Ovary (tissue), 9 donors: ENCODE data around the gene SOCS3. TPM values are rescaled to one million over a fixed set of nuclear protein-coding genes. Genes with fewer than 3 reads are reported as not detected.
"Not testable (repeated sequence)": the region's sequence is repeated elsewhere in the genome, so short reads cannot be mapped to it uniquely, and the experiment has no call there.

Experiments used
- DNase-seq, 5 donors: peaks; one replicate each; pipeline ENCODE4 v3.0.0-alpha.2; 2019 to 2020
- H3K27ac ChIP-seq, 2 donors: fragments of 200-600 bp; one replicate each; pipeline versions ENCODE4 v1.5.1 to v1.8.0; 2019 to 2022
- H3K27me3 ChIP-seq: fragments of 200-600 bp; one replicate; pipeline ENCODE4 v1.8.0; 2022
- H3K36me3 ChIP-seq: fragments of 200-600 bp; sonication (generic); one replicate; pipeline ENCODE4 v1.5.1; 2019
- H3K4me1 ChIP-seq: one replicate; pipeline ENCODE4 v1.8.1; 2013; ENCODE audit warnings: mild to moderate bottlenecking, moderate library complexity; ENCODE audit not compliant: insufficient read depth
- H3K4me3 ChIP-seq: fragments of 200-600 bp; sonication (generic); one replicate; pipeline ENCODE4 v1.5.1; 2017
- H3K9me3 ChIP-seq, 2 donors: fragments of 200-600 bp in 1 of 2; sonication (generic) in 1 of 2; one replicate each; pipeline versions ENCODE4 v1.5.1 to v1.8.1; 2013 to 2019; ENCODE audit warnings: mild to moderate bottlenecking in 1 of 2, moderate library complexity in 1 of 2
- EP300 ChIP-seq: sonication (generic); formaldehyde crosslinking; IDR thresholded peaks from one replicate; pipeline ENCODE4 v1.6.1; 2017; ENCODE audit warnings: antibody characterized with exemption
- POLR2A ChIP-seq: fragments of 450-650 bp; IDR thresholded peaks from one replicate; pipeline ENCODE4 v1.6.1; 2017; ENCODE audit warnings: antibody characterized with exemption, mild to moderate bottlenecking, moderate library complexity
- WGBS, 3 donors: extraction: QIAGEN DNeasy Blood & Tissue Kit in 1 of 3; methylation state at CpG; one replicate each; pipeline versions ENCODE4 v1.1.5 to v1.1.7; 2013 to 2017; 5-methylcytosine and 5-hydroxymethylcytosine counted together
- intact Hi-C, 4 donors: fragments of 100-400 bp; cut with DNase I; formaldehyde crosslinking; loops; one replicate each; pipeline versions ENCODE4 v1.11.0 to v1.15.1; 2022 to 2023
- polyA plus RNA-seq, 2 donors: library from polyadenylated mRNA; stranded (reverse); fragments of 200-250 nt in 1 of 2; fragments of 350-450 nt in 1 of 2; fragmentation: Illumina TruSeq in 1 of 2; extraction: RNeasy Lipid Tissue Mini Kit (QIAGEN cat#74804) in 1 of 2; gene quantifications; one replicate each; pipeline ENCODE4 v1.2.3, GENCODE V29; 2013 to 2014
- total RNA-seq, 7 donors: library from RNA; depleted of rRNA in 2 of 7; stranded (reverse); fragments of >200 nt in 2 of 7; fragmentation: NEBNext Ultra II Directional in 3 of 7; extraction: Animal tissue kit (Norgen Biotek cat#: 25700) in 3 of 7; gene quantifications; one replicate each; pipeline versions ENCODE4 v1.1.0 to v1.2.4, GENCODE V29; 2016 to 2023
- TF ChIP-seq, protein P1 (sequence below), 3 donors: fragments of 450-650 bp in 2 of 3; fragments of 200-600 bp in 1 of 3; IDR thresholded peaks; one replicate each; pipeline versions ENCODE4 v1.5.1 to v1.8.0; 2016 to 2022; ENCODE audit warnings: antibody characterized with exemption in 3 of 3, mild to moderate bottlenecking in 1 of 3
- donor health status: DM: no; HTN: no; CAD: no; lungs with moderate emphysema.
- donor health status: DM: no; HTN: no; CAD: no.
- donor health status: Bipolar disorder and iron deficiency.
- donor health status: DM: yes; HTN: yes; CAD: no.
- donor health status: DM: no; HTN: no; CAD: no.
- donor health status: DM: yes; HTN: yes; CAD: no.

SOCS3 gene
- total and polyA plus RNA-seq, 9 donors = 14.4 to 284 (median 56.5) TPM

DNA sequence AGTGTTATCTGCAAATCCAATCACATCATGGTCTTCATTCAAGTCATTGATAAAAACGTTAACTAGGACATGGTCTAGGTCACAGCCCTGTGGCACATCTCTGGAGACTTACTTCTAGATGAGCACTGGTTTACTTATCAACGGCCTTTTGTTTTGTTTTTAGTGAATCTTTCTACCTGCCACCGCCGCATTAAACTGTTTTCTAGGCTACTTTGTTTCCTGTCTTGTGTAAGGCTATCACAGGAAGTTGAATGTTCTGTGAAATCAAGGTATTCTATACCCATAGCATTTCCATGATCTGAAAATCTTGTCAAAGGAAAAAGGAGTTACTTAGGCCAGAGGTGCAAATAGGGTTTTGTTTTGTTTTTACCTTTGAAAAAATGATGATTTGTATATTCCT lies 26.9 kb downstream of the SOCS3 start:
- H3K27ac ChIP-seq = no peak overlapping the region

GRCh38 chr17:78331355-78331754 lies 28.5 kb downstream of the SOCS3 start:
- WGBS, 3 donors = 86 to 87% (median 87%) methylated on average over 12 of the region's 12 CpGs
- not testable (repeated sequence) for H3K36me3 ChIP-seq, H3K4me1 ChIP-seq, H3K4me3 ChIP-seq, H3K9me3 ChIP-seq, H3K27me3 ChIP-seq, H3K27ac ChIP-seq, DNase-seq
- intact Hi-C loops = loop anchor here in 1 of 4 donors (5.0 kb wide), 1 partner anchor 1769 kb away; no protein-coding TSS in a partner anchor

More for the DNA sequence above, 26.9 kb downstream of the SOCS3 start:
- H3K4me1 ChIP-seq = peaks cover 6% of the 10 kb centered on the region
- H3K9me3 ChIP-seq = no peaks in the 10 kb centered on the region
- WGBS, 3 donors = 72 to 81% (median 79%) methylated on average over 4 of the region's 4 CpGs
- no peak for DNase-seq
- H3K4me3 ChIP-seq = no peak overlapping the region
- TF ChIP-seq POLR2A (no peak), EP300 (no peak)
- TF ChIP-seq, protein P1, sequence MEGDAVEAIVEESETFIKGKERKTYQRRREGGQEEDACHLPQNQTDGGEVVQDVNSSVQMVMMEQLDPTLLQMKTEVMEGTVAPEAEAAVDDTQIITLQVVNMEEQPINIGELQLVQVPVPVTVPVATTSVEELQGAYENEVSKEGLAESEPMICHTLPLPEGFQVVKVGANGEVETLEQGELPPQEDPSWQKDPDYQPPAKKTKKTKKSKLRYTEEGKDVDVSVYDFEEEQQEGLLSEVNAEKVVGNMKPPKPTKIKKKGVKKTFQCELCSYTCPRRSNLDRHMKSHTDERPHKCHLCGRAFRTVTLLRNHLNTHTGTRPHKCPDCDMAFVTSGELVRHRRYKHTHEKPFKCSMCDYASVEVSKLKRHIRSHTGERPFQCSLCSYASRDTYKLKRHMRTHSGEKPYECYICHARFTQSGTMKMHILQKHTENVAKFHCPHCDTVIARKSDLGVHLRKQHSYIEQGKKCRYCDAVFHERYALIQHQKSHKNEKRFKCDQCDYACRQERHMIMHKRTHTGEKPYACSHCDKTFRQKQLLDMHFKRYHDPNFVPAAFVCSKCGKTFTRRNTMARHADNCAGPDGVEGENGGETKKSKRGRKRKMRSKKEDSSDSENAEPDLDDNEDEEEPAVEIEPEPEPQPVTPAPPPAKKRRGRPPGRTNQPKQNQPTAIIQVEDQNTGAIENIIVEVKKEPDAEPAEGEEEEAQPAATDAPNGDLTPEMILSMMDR (IDR thresholded peaks at IDR 0.05) = no peak
- no peaks in the 10 kb centered on the region for H3K27me3 ChIP-seq
- no peaks in the 10 kb centered on the region for H3K36me3 ChIP-seq
- intact Hi-C loops = loop anchor here in 1 of 4 donors (5.0 kb wide), 1 partner anchor 1771 kb away; no protein-coding TSS in a partner anchor

DNA sequence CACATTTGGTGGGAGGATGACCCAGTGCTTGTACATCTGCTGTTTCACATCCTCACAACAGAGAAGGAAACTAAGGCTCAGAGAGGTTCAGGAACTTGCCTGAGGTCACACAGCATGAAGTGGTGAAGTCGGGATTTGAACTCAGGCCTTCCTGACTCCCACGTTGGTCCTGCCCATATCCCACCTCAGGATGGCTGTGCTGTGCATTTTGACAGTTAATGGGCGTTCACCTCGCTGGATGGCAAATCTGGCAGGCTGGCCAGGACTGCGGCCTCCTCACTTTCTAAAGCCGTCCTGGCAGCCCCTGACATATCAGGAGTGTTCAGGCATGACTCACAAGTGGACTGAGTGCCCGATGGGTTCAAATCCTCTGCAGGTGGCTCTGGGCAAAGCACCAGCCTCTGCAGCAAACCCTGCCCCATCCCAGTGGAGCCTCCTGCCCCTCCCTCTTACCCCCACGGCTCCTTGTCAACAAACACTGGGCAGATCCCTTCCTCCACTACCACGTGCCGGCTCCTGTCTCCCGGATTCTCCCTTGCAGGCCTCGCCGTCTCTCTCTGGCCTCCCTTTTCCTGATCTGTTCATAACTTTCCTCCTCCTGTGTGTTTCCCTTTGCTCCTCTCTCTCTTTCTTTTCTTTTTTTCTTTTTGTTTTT lies 29.2 kb downstream of the SOCS3 start:
- H3K4me3 ChIP-seq = no peak overlapping the region
- no peak for DNase-seq
- intact Hi-C loops = loop anchor here in 1 of 4 donors (5.0 kb wide), 1 partner anchor 1768 kb away; no protein-coding TSS in a partner anchor
- TF ChIP-seq EP300 = no peak
- TF ChIP-seq, protein P1 (IDR thresholded peaks at IDR 0.05) = no peak
- H3K27ac ChIP-seq = no peak overlapping the region
- H3K27me3 ChIP-seq = no peaks in the 10 kb centered on the region
- H3K36me3 ChIP-seq = no peaks in the 10 kb centered on the region
- H3K9me3 ChIP-seq = no peaks in the 10 kb centered on the region
- 56 to 63% (median 62%) methylated on average over 13 of the region's 13 CpGs for WGBS, 3 donors
- H3K4me1 ChIP-seq = peaks cover 6% of the 10 kb centered on the region

- Histone ChIP-seq H3K4me3 (no peak overlapping the region), H3K9me3 (no peaks in the 10 kb centered on the region), H3K36me3 (no peaks in the 10 kb centered on the region), H3K27me3 (no peaks in the 10 kb centered on the region), H3K27ac (peak overlapping the region; percentile 66 to 76), H3K4me1 (peaks cover 6% of the 10 kb centered on the region)
- DNase-seq = peak; percentile 40 to 62 (median 53)
- intact Hi-C loops = loop anchor here in 1 of 4 donors (5.0 kb wide), 1 partner anchor 1767 kb away; no protein-coding TSS in a partner anchor
- 44 to 65% (median 50%) methylated on average over 13 to 16 of the region's 16 CpGs for WGBS, 3 donors
- TF ChIP-seq POLR2A (no peak), EP300 (no peak)
- TF ChIP-seq, protein P1 (IDR thresholded peaks at IDR 0.05) = peak in 1 of 3 donors; percentile 9
Observed at GRCh38 chr17:78329263-78330059, 30.4 kb downstream of the SOCS3 start.
